Renal cortical epithelial cell (primary cell): ENCODE measurements around the gene TSSK2. TPM values are rescaled to one million over a fixed set of nuclear protein-coding genes. Genes with fewer than 3 reads are reported as not detected.
A peak's percentile ranks its signal among the peaks of the same experiment; 100 is the strongest.
"Not testable (repeated sequence)": the region's sequence is repeated elsewhere in the genome, so short reads cannot be mapped to it uniquely, and the experiment has no call there.

Experiments
- DNase-seq: peaks from one replicate; pipeline ENCODE4 v3.0.0-alpha.2; 2011; ENCODE audit warnings: low read depth
- total RNA-seq: library from RNA; depleted of rRNA; stranded (reverse); fragments of >200 nt; gene quantifications from 2 replicates; pipeline ENCODE4 v1.2.3, GENCODE V29; 2014

TSSK2 gene
- not detected in 2 replicates for total RNA-seq

DNA sequence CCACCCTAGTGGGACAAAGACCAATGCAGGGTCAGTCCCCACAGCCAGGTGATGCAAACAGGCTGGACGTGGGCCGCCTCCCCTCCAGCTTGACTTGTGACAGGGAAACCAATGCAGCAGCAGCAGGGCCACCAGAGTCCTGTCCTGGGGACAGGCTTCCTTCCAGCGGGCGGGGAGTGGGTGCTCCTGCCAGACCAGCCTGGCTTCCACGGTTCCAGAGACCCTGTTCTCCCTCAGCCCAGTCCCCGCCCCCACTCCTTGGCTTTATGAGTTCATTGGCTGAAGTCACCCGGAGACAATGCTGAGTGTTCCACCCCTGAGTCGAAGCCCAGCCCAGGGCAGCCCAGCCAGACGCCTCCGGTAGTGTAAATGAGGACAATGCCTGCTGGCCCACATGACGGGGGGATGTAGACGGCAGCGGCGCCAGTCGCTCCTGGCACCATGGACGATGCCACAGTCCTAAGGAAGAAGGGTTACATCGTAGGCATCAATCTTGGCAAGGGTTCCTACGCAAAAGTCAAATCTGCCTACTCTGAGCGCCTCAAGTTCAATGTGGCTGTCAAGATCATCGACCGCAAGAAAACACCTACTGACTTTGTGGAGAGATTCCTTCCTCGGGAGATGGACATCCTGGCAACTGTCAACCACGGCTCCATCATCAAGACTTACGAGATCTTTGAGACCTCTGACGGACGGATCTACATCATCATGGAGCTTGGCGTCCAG is at the start of gene TSSK2:
Gene TSSK2 (plus strand): TSS at position 350 of the 726 bp plus-strand sequence. CDS start 92 bp downstream, at position 442.
- no peak for DNase-seq

- no peak for DNase-seq
Measured at GRCh38 chr22:19081351-19081750, 49.8 kb upstream of the TSSK2 start.

GRCh38 chr22:19082101-19082500 is 49.0 kb upstream of the TSSK2 start:
- no peak for DNase-seq

DNA sequence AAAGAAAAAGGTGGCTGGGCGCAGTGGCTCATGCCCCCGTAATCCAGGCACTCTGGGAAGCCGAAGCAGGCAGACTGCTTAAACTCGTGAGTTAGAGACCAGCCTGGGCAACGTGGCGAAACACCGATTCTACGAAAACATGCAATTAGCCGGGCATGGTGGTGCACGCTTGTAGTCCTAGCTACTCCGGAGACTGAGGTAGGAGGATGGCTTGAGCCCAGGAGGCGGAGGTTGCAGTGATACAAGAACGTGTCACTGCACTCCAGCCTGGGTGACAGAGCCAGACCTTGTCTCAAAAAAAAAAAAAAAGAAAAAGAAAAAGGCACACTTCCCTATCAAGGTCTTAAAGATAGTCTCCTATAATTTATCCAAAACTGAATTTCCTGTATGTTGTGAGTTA is 48.3 kb upstream of the TSSK2 start:
- no peak for DNase-seq

DNA sequence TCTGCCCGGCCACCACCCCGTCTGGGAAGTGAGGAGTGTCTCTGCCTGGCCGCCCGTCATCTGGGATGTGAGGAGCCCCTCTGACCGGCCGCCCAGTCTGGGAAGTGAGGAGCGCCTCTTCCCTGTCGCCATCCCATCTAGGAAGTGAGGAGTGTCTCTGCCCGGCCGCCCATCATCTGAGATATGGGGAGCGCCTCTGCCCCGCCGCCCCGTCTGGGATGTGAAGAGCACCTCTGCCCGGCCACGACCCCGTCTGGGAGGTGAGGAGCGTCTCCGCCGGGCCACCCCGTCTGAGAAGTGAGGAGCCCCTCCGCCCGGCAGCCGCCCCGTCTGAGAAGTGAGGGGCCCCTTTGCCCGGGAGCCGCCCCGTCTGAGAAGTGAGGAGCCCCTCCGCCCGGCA is 47.0 kb upstream of the TSSK2 start:
- DNase-seq = not testable (repeated sequence)

- not testable (repeated sequence) for DNase-seq
Measured at GRCh38 chr22:19084586-19084985, 46.5 kb upstream of the TSSK2 start.

- peak; percentile 47 for DNase-seq
Measured at GRCh38 chr22:19085233-19085718, 45.8 kb upstream of the TSSK2 start.

DNA sequence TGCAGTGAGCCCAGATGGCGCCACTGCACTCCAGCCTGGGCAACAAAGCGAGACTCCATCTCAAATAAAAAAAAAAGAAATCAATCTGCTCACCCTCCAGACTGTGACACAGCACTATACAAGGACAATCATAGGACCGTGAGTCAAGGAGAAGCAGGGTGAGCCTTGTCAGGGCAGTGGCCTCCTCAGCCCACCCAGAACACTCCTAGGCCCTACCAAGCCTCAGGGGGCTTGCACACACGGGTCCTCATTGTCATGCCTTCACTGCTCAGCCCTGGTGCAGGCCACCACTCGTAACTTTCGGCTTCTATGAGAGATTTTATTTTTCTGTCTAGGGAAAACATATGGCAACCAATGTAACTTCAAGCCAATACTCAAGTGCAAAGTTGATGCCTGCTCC is 44.7 kb upstream of the TSSK2 start:
- peak; percentile 17 for DNase-seq

DNA sequence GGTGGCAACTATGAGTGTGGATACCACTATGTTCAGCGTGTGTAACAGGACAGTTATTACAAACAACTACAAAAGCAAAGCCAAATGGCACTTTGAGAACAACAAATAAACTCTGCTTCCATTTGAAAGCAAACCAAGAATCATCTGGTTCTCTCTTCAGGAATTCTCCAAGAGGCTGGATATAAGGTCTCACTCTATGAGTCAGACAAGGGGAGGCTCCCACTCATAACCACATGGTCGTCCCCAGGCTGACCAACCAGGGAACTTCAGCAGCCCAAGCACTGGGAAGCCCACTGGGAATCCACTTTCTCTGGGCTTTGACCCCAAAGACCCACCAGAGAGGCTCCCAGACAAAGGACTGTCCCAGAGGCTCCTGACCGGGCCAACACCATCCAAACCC is 44.2 kb upstream of the TSSK2 start:
- peak; percentile 55 for DNase-seq

- DNase-seq = no peak
Measured at GRCh38 chr22:19088866-19089595, 42.1 kb upstream of the TSSK2 start.

GRCh38 chr22:19090183-19090582 is 40.9 kb upstream of the TSSK2 start:
- no peak for DNase-seq

DNA sequence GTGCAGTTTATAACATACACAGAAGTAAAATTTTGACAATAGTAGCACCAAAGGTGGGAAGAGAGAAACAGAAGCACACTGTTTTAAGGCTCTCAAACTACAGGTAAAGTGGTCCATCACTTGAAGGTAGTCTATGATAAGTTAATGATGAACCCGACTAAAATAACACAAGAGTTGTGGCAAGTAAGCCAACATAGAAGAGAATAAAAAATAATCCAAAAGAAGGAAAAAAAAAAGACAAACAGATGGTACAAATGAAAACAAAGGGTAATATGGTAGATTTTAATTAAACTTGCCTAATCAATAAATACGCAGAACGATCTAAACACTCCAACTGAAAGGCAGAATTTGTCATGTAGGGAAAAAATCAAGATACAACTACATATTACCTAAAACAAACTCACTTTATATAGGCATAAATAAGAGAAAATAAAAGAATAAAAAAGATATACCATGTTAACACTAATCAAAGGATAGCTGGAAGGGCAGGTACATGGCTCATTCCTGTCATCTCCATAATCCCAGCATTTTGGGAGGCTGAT is 40.5 kb upstream of the TSSK2 start:
- no peak for DNase-seq

DNA sequence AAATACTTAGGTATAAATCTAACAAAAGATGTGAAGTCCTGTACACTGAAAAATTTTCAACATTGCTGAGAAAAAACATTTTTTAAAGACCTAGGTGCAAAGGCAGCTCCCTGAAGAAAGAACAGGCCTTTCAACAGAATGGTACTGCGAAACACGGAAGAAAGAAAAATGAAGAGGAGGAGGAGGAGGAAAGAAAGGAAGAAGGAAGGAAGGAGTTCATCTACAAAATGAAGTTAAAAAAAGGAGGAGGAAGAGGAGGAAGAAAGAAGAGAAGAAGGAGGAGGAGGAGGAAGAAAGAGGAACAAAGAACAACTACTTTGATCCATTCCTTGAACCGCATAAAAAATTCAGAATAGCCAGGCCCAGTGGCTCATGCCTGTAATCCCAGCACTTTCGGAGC is 38.4 kb upstream of the TSSK2 start:
- no peak for DNase-seq

- DNase-seq = no peak
Measured at GRCh38 chr22:19094393-19094997, 36.6 kb upstream of the TSSK2 start.

DNA sequence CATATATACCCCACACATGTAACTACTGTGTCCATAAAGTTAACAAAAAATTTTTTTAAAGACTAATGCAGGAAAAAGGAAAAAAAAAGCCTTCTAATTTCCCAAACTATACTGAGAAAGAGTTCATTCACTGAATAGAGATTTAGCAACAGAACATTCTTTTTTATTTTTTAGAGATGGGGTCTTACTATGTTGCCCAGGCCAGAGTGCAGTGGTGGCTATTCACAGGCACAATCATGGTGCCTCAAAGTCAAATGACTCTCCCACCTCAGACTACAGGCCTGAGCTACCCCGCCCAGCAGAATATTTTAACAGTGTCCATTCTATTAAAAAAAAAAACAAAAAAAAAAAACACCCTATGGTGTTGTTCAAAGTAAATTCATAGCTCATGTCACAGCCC is 34.6 kb upstream of the TSSK2 start:
- DNase-seq = no peak

GRCh38 chr22:19097518-19097917 is 33.6 kb upstream of the TSSK2 start:
- DNase-seq = no peak

DNA sequence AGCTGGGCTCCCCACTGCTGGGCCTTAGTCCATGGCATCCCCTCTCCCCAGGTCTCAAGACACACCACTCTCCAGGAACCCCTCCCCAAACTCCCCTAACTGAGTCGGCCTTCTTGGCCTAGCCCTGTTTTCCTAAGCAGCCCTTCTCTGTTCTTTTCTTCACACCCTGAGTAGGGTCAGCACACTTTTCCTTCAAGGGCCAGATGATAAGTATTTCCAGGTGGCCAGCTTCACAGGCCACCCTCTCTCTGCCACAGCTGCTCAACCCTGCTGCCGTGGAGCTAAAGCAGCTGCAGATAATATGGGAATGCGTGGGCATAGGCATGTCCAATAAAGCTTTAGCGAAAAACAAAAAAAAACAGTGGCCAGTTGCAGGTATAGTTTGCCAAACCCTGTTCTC is 33.0 kb upstream of the TSSK2 start:
- no peak for DNase-seq

GRCh38 chr22:19103880-19104821 is 27.0 kb upstream of the TSSK2 start:
- DNase-seq = no peak

DNA sequence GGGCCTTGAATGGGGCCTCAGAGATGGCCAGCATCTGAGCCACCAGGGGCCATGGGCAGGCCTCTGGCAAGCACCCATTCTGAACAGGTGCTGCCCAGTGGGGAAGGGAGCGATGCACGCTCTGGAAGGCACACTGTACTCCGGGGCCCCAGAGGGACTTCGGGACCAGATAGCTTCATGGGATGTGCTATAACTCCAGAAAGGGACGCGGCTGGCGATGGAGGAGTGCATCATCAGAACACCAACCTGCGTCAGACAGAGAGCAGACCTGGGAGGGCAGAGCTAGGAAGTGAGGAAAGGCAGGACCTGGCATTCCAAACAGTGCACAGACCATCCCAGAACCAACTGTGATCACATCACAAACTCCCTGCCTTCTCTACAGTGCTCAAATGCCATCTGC is 25.7 kb upstream of the TSSK2 start:
- no peak for DNase-seq

GRCh38 chr22:19105867-19106802 is 25.0 kb upstream of the TSSK2 start:
- DNase-seq = no peak
